ENCODE data around the gene RIT2.

GRCh38 chr18:42929857-42930256, 185.6 kb downstream of the RIT2 start:
- TF ChIP-seq, protein P1, sequence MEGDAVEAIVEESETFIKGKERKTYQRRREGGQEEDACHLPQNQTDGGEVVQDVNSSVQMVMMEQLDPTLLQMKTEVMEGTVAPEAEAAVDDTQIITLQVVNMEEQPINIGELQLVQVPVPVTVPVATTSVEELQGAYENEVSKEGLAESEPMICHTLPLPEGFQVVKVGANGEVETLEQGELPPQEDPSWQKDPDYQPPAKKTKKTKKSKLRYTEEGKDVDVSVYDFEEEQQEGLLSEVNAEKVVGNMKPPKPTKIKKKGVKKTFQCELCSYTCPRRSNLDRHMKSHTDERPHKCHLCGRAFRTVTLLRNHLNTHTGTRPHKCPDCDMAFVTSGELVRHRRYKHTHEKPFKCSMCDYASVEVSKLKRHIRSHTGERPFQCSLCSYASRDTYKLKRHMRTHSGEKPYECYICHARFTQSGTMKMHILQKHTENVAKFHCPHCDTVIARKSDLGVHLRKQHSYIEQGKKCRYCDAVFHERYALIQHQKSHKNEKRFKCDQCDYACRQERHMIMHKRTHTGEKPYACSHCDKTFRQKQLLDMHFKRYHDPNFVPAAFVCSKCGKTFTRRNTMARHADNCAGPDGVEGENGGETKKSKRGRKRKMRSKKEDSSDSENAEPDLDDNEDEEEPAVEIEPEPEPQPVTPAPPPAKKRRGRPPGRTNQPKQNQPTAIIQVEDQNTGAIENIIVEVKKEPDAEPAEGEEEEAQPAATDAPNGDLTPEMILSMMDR (IDR thresholded peaks at IDR 0.05; ENCODE audit: insufficient read depth, low read length) = no peak
- TF ChIP-seq POLR2AphosphoS5 (IDR thresholded peaks at IDR 0.05; ENCODE audit: low read depth) (no peak), GABPA (IDR thresholded peaks at IDR 0.05; ENCODE audit: low read depth) (no peak)

Measured in HL-60 (cell line).